Dermis microvascular lymphatic vessel endothelial cell (primary cell): Measurements from ENCODE around the gene FLNA. TPM values are rescaled to one million over a fixed set of nuclear protein-coding genes. Genes with fewer than 3 reads are reported as not detected.
"Not testable (repeated sequence)": the region's sequence is repeated elsewhere in the genome, so short reads cannot be mapped to it uniquely, and the experiment has no call there.

Source experiments
- DNase-seq, 2 donors: peaks; one replicate each; pipeline versions ENCODE4 v3.0.0 to v3.0.0-alpha.2; 2010; ENCODE audit warnings: low read depth in 2 of 2
- total RNA-seq: library from RNA; depleted of rRNA; stranded (reverse); fragments of >200 nt; gene quantifications from 2 replicates; pipeline ENCODE4 v1.2.1, GENCODE V29; 2014

The FLNA gene
- total RNA-seq, 1 donor from 2014 or later: 1,135 TPM

DNA sequence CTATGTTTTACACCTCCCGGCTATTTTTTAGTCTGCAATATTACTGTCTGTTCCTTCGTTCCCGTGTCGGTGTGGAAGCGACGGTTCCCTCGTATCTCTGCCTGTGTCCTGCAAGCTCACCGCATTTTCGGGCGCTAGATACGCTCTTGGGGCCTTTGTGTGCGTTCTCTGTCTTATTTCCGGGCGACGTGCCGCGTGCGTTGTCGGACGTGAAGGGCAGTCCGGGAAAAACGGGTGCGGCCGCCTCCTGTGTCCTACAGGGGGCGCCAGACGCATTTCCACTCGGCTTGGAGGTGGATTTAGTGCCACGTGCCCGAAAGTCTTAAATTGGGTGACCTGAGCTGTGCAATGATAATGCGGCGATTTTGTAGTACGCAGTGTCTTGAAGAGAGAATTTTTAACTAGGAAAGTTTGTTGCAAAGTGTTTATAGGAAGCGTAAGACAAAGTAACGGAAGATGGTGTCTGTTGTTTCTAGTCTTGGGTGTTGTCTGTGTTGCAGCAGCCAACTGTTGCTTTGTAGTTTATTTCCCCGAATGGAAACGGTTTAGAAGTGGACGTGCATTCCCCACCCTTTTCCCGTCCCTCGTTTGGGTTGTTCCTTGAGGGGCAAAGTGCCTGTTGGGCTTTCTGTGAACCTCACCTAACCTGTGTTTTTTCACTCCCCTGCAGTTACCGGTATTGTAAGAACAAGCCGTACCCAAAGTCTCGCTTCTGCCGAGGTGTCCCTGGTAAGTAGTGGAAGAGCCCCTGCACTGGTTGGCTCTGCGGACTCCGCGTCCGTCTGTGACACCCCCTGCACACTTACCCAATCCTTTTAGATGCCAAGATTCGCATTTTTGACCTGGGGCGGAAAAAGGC is 24.5 kb upstream of the FLNA start:
- peak; percentile 60 to 86 for DNase-seq

- peak; percentile 95 to 97 for DNase-seq
Observed at GRCh38 chrX:154397888-154398667, 23.6 kb upstream of the FLNA start, which contains the start of gene RPL10. Gene RPL10 (plus strand): TSS chrX:154398377. CDS start chrX:154398520, 143 bp downstream.

DNA sequence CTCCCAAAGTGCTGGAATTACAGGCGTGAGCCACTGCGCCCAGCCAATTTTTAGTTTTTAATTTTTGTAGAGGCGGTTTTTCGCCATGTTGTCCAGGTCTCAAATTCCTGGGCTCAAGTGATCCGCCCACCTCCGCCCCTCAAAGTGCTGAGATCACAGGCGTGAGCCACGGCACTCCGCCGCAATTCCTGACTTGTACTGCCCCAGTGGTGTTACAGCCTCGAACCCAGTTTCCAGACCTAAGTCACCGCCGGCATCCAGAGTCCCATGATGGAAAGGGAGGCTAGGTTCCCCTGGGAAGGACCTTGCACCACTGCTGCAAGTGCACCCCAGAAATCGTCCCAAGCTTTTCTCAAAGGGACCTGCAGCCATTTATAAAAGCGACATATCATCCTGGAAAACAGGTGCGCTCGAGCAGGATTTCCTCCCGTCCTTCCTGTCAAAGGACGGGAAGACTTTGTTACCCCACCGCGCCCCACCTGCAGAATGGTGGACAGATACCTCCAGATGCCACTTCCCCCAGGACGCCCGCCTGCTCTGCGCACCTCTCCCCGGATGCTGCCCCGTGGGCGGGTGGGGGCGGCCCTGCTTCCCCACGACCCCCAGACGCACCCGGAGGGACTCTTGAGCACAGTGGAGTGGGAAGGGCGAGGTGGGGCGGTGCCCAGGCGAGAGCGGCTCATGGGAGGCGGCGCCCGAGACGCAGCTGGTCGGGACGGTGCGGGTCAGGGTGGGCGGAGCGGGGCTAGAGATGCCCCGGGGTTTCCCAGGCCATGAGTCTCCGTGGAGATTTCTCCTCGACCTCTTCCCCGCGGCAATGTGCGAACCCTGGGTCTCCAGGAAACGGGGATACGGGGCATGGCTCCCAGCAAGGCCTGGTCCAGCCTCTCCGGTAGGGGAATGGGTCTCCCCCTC is 22.8 kb upstream of the FLNA start:
- peak in 1 of 2 donors; percentile 79 for DNase-seq

- DNase-seq: not testable (repeated sequence)
Observed at GRCh38 chrX:154396363-154396762, 21.9 kb upstream of the FLNA start.

DNA sequence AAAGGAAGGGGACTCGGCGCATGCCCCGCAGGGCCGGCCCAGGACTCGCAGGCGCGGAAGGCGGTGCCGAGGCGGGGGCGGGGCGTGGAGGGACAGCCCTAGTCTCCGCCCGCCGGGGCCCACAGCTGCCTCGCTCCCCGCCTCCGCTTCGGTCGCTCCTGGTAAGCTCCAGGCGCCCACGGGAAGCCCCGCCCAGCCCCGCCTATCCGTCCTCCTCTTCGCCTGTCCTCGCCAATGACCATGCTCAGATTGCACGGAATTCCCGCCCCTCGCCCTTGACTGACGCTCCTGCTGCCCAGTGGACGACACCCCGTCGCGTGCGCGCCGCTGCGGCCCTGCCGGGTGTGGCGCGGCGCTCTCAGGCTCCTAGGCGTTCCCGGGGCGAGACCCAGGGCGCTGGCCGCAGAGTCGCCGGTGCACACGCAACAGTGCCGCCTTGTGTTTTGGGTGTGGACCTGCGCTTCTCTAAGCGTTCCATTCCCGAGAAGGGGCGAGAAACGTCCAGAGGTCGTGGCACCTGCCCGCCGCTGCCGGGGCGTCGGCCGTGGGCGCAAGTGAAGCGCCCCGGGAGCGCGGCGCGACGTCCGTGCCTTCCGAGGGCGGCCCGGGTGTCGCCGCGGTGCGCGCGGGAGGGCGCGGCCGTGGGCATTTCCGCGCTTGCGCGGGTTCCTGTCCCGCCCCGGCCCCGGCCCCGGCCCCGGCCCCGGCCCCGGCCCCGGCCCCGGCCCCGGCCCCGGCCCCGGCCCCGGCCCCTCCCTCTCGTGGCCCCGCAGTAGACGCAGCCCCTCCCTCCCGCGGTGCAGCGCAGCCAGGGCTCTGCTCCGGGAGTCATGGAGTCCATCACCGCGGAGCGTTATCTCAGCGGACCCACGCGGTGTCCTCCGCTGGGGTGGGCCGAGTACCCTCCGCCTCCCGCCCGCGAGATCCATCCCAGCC is 15.6 kb upstream of the FLNA start:
- DNase-seq: not testable (repeated sequence)

- not testable (repeated sequence) for DNase-seq
Observed at GRCh38 chrX:154388649-154389048, 14.2 kb upstream of the FLNA start.

- not testable (repeated sequence) for DNase-seq
Observed at GRCh38 chrX:154388094-154388493, 13.7 kb upstream of the FLNA start.

DNA sequence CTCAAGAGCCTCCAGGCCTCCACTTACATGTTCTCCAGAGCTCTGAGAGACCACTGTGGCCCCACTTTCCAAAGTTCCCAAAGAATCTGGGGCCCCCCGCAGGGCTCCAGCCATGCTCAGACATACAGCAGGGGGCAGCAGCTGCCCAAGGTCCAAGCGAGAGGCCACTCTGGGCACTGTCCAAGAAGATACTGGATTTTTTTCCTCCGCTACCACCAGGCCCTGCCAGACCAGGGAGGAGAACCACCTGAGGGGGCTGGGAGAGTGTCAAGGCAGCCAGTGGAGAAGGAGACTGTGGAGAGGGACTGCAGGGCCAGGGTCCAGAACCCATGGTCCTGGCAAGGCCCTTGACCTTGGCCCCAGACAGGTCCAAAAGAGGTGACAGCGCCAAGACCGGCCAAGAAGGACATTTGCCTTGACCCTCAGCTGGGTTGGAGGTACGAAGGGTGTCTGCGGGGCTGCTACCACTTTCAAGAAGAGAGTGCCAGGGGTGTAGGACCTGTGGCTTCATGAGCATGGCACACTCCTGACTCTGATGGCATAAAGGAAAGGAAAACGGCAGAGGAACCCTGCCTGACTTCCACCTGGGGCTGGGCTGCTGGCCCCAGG is 10.0 kb upstream of the FLNA start:
- no peak for DNase-seq

DNA sequence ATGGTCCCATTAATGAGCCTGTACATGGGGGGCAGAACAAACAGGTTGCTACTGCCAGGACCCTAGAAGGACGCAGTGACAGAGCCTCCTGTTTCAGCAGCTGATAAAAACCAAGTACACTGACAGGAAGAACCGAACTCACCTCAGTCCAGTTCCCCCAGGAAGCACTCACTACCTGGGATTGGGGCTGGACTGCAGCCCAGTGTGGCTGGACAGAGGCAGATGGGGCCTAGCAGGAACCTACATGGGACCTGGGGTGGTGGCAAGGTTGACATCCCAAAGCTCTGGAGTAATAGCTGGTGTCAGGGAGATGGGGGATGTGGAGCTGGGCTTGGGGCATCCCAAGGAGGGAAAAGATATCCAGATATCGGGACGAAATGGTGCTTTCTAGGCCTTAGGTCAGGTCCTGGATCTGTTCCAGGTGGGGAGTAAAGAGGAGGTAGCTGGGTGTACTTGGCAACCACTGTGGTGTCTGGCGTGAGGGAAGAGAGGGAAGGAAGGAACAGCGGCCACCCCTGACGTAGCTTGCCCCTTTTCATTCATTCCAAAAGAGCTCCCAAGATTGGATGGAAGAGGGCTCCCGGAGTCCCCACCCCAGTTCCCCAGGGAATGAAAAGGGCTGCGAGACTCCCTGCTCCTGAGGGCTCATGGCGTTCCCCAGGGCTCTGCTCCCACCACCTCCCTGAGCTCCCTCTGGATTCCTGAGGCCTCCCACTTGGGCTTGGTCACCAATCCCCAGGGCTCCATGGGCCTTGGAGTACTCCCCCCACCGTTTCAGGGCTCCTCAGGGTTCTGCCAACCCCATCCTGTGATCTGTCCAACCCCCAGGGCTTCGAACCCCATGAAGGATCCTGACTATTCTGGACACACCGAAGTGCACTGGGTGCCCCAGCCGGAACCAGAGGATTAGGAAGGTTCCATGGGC is 9.2 kb upstream of the FLNA start:
- DNase-seq: no peak

GRCh38 chrX:154382483-154383069 is 8.1 kb upstream of the FLNA start:
- DNase-seq: no peak

DNA sequence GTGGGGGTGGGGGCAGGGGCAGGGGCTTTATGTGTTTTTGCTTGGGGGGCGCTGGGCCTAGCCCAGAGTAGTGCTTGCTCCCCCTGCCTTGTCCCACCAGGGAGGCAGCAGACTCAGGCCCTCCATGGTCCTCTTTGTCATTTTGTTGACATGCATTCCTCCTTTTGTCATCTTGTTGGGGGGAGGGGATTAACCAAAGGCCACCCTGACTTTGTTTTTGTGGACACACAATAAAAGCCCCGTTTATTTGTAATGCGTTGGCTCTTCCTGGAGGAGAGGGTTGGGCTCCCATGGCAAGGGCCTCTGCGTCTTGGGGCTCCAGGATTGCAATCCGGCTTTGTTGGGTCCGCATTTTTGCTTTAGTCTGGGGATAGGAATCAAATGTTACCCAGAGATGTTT is 6.8 kb upstream of the FLNA start:
- DNase-seq: no peak

DNA sequence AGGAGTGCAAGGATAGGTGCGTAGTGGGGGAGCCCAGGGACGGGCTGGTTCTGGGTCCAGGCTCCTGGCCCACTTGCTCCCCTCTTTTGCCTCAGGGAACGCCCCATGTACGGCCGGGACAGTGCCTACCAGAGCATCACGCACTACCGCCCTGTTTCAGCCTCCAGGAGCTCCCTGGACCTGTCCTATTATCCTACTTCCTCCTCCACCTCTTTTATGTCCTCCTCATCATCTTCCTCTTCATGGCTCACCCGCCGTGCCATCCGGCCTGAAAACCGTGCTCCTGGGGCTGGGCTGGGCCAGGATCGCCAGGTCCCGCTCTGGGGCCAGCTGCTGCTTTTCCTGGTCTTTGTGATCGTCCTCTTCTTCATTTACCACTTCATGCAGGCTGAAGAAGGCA is 6.4 kb upstream of the FLNA start:
- no peak for DNase-seq

GRCh38 chrX:154380153-154380552 is 5.7 kb upstream of the FLNA start:
- no peak for DNase-seq

DNA sequence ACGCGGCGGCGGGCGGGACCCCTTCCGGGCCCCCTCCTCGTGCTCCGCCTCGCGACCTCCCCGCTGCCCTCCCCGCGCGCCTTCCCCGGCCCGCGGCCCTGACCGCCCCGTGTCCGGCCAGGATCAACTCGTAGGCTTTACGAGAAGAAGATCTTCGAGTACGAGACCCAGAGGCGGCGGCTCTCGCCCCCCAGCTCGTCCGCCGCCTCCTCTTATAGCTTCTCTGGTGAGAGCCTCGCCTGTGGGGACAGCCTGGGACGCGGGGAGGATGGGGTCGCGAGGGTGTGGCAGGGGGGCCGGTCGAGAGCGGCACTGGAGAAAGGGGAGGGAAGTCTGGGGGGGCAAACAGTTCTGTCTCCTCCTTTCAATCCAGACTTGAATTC is 5.1 kb upstream of the FLNA start:
- DNase-seq: no peak

GRCh38 chrX:154378799-154379568 is 4.5 kb upstream of the FLNA start, which contains the start of gene EMD:
Gene EMD (plus strand): TSS chrX:154379295. CDS start chrX:154379485, 190 bp downstream.
- peak; percentile 91 to 97 for DNase-seq

- peak in 1 of 2 donors; percentile 45 for DNase-seq
Observed at GRCh38 chrX:154378059-154378798, 3.8 kb upstream of the FLNA start.

GRCh38 chrX:154376774-154377173 is 2.3 kb upstream of the FLNA start:
- no peak for DNase-seq
